Left lung (tissue), 10 donors: ENCODE measurements around the gene DACH1. TPM values are rescaled to one million over a fixed set of nuclear protein-coding genes. Genes with fewer than 3 reads are reported as not detected.

Experiments
- ATAC-seq: fragments of 200-7000 bp; cut with Tn5 transposase; one replicate; pipeline ENCODE4 v1.9.1; 2020; ENCODE audit warnings: moderate library complexity
- DNase-seq, 4 donors: peaks; one replicate each; pipeline ENCODE4 v3.0.0-alpha.2; 2013 to 2020
- H3K27ac ChIP-seq, 2 donors: fragments of 200-600 bp; sonication (generic) in 1 of 2; one replicate each; pipeline versions ENCODE4 v1.5.0 to v1.8.0; 2020 to 2021
- H3K27me3 ChIP-seq, 2 donors: fragments of 200-600 bp; sonication (generic) in 1 of 2; one replicate each; pipeline versions ENCODE4 v1.5.0 to v1.8.0; 2020 to 2021
- H3K36me3 ChIP-seq, 2 donors: fragments of 200-600 bp; sonication (generic) in 1 of 2; one replicate each; pipeline versions ENCODE4 v1.5.0 to v1.8.0; 2020 to 2021
- H3K4me1 ChIP-seq, 2 donors: fragments of 200-600 bp; one replicate each; pipeline ENCODE4 v1.8.0; 2021
- H3K4me3 ChIP-seq, 2 donors: fragments of 200-600 bp; sonication (generic) in 1 of 2; one replicate each; pipeline versions ENCODE4 v1.5.0 to v1.8.0; 2020 to 2021; ENCODE audit warnings: mild to moderate bottlenecking in 1 of 2
- H3K9me3 ChIP-seq, 2 donors: fragments of 200-600 bp; sonication (generic) in 1 of 2; one replicate each; pipeline versions ENCODE4 v1.5.0 to v1.8.0; 2020 to 2021
- intact Hi-C, 2 donors: fragments of 100-400 bp; cut with DNase I; formaldehyde crosslinking; loops; one replicate each; pipeline versions ENCODE4 v1.11.2 to v1.14.2; 2022
- polyA plus RNA-seq, 6 donors: library from polyadenylated mRNA; unstranded; fragments of 120-200 nt; gene quantifications; one replicate each; pipeline ENCODE4 v1.2.1, GENCODE V29; 2013; ENCODE audit not compliant: insufficient read length in 6 of 6
- total RNA-seq, 2 donors: library from RNA; stranded (reverse); fragmentation: NEBNext Ultra II Directional; extraction: Animal tissue kit (Norgen Biotek cat#: 25700); gene quantifications; one replicate each; pipeline ENCODE4 v1.2.1, GENCODE V29; 2021
- TF ChIP-seq, protein P1 (sequence below), 2 donors: fragments of 200-600 bp; sonication (generic) in 1 of 2; IDR thresholded peaks; one replicate each; pipeline versions ENCODE4 v1.5.0 to v1.8.0; 2021; ENCODE audit warnings: antibody characterized with exemption in 2 of 2
- donor health status: DM: no; HTN: yes; CAD: no.
- donor health status: DM: no; HTN: no; CAD: no.

The DACH1 gene
- total and polyA plus RNA-seq, 8 donors, result 4.6 to 47.5 (median 43.9) TPM

DNA sequence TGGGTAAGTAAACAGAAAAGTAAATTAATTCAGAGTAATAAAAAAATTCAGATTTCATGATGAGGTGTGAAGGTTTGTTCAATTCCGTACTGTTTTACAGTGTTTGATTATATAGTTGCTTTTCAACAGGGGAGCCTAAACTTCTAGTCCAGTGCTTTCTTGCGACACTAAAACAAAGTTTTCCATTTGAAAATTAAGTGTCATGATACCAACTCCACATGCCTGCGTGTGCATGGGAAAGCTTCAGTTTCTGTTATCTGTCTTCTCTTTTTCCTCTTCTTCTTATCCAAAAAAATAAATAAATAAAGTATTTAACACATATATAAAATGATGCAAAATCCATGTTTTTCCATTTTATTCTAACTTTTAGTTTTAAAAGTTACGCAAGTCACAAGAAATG, 165.3 kb downstream of the DACH1 start:
- no peak for ATAC-seq
- no peaks in the 10 kb centered on the region for H3K9me3 ChIP-seq
- H3K27ac ChIP-seq, result no peak overlapping the region
- H3K27me3 ChIP-seq, result no peaks in the 10 kb centered on the region
- intact Hi-C loops, result no loop called here
- peaks cover 0 to 3% of the 10 kb centered on the region in 2 donors for H3K4me1 ChIP-seq
- TF ChIP-seq, protein P1, sequence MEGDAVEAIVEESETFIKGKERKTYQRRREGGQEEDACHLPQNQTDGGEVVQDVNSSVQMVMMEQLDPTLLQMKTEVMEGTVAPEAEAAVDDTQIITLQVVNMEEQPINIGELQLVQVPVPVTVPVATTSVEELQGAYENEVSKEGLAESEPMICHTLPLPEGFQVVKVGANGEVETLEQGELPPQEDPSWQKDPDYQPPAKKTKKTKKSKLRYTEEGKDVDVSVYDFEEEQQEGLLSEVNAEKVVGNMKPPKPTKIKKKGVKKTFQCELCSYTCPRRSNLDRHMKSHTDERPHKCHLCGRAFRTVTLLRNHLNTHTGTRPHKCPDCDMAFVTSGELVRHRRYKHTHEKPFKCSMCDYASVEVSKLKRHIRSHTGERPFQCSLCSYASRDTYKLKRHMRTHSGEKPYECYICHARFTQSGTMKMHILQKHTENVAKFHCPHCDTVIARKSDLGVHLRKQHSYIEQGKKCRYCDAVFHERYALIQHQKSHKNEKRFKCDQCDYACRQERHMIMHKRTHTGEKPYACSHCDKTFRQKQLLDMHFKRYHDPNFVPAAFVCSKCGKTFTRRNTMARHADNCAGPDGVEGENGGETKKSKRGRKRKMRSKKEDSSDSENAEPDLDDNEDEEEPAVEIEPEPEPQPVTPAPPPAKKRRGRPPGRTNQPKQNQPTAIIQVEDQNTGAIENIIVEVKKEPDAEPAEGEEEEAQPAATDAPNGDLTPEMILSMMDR (IDR thresholded peaks at IDR 0.05), result peak in 1 of 2 donors; percentile 9
- H3K4me3 ChIP-seq, result no peak overlapping the region
- no peaks in the 10 kb centered on the region for H3K36me3 ChIP-seq
- peak in 2 of 4 donors; percentile 74 to 81 for DNase-seq

DNA sequence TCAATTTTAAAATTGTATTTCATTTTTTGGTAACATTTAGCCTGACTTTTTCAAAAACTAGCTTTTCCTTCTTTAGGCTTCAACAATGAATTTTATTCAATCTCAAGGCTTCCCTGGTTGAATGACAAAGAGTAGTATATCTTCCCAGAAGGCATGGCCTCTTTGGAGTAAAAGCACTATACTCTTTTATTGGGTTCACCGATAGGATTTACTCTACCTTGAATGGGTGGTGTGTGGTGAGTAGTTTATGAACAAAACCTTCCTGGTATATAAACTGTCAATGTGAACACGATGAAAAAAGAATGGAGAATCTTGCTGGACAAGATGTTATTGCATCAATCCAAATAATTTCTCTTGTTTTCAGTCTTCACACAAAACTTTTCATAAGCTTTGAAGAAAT, 167.7 kb downstream of the DACH1 start:
- DNase-seq (no peak), ATAC-seq (no peak)
- Histone ChIP-seq H3K36me3 (no peaks in the 10 kb centered on the region), H3K27me3 (no peaks in the 10 kb centered on the region), H3K9me3 (no peaks in the 10 kb centered on the region), H3K27ac (no peak overlapping the region), H3K4me1 (peaks cover 0 to 3% of the 10 kb centered on the region in 2 donors), H3K4me3 (no peak overlapping the region)
- TF ChIP-seq, protein P1 (IDR thresholded peaks at IDR 0.05), result no peak
- intact Hi-C loops, result no loop called here

DNA sequence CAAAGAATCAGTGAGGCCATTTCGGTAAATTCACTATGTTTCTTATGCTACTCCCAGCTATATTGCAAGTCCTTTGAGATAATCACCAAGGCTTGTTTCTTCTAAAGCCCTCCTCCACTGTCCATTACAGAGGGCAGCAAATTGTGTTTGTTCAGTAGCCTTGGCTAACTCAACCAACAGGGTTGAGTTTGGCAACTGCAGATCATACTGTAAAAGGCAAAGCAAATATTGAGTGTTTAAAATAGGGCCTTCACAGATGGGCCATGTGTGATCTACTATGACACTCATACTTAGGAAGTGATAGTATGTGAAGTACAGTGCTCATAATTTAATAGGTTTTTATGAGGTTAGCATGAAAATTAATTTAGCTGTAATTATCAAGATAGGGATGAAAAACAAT, 171.3 kb downstream of the DACH1 start:
- ATAC-seq (no peak), DNase-seq (no peak)
- no peaks in the 10 kb centered on the region for H3K27me3 ChIP-seq
- H3K9me3 ChIP-seq, result no peaks in the 10 kb centered on the region
- H3K4me1 ChIP-seq, result no peaks in the 10 kb centered on the region
- H3K27ac ChIP-seq, result no peak overlapping the region
- H3K36me3 ChIP-seq, result no peaks in the 10 kb centered on the region
- intact Hi-C loops, result no loop called here
- H3K4me3 ChIP-seq, result no peak overlapping the region
- TF ChIP-seq, protein P1 (IDR thresholded peaks at IDR 0.05), result no peak

DNA sequence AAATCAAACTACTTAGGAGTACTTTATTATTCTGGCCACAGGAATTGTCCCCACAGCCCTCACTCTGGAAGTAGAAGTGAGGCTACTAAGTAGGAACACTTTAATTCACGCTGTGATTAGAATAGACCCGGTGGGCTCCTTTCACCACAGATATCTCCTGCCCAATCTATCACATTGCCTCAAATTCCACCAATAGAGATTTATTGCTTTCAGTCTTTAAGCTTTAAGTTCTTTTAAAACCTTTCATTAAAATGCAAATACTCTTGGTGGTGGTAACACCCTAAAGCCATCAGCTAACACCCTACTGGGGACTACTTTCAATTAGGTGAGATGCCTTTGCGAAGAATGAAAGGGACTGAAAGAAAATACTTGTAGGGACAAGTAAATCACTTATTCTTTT, 181.9 kb downstream of the DACH1 start:
- Histone ChIP-seq H3K4me3 (no peak overlapping the region), H3K36me3 (no peaks in the 10 kb centered on the region), H3K4me1 (no peaks in the 10 kb centered on the region), H3K27ac (no peak overlapping the region), H3K9me3 (no peaks in the 10 kb centered on the region), H3K27me3 (no peaks in the 10 kb centered on the region)
- DNase-seq (no peak), ATAC-seq (no peak)
- intact Hi-C loops, result no loop called here
- TF ChIP-seq, protein P1 (IDR thresholded peaks at IDR 0.05), result no peak

DNA sequence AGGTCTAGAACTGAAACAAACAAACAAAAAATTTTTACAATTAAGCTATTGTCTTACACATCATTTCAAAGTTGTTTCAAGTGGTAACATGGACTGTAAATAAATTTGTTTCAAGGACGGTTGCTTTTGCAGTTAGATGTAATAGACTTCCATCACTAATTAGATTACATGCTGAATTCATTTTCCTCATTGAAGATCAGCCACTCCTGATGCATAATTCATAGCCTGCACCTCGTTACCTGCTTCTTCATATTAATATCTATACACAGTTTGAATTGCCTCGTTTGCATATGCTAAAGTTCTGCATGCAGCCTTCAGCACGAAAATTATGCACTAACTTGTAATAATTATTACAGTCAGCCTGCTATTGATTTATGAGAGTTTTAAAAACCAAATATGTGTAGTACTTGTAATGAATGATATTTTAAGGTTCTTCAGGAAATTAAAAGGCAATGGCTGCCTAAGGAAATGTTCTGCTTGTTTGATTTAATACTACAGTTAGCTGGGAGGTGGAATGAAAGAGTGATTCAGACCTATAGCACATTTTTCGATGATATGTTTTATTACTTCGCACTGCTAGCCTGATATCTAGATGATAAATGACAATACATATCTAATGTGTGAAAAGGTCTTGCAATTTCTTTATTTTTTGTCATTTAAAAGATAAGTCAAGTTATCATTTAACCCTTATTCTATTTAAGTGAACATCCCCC, 184.9 kb downstream of the DACH1 start:
- no peaks in the 10 kb centered on the region for H3K4me1 ChIP-seq
- no peaks in the 10 kb centered on the region for H3K36me3 ChIP-seq
- no peak for DNase-seq
- ATAC-seq, result no peak
- H3K27me3 ChIP-seq, result no peaks in the 10 kb centered on the region
- TF ChIP-seq, protein P1 (IDR thresholded peaks at IDR 0.05), result no peak
- H3K4me3 ChIP-seq, result no peak overlapping the region
- no peak overlapping the region for H3K27ac ChIP-seq
- intact Hi-C loops, result no loop called here
- H3K9me3 ChIP-seq, result no peaks in the 10 kb centered on the region
